SK-N-MC (cell line): ENCODE measurements around the gene GRIP1.

Experiments used
- EZH2 ChIP-seq: fragments of 200-600 bp; sonication (generic); IDR thresholded peaks from one replicate; pipeline ENCODE4 v1.6.1; 2017; ENCODE audit warnings: antibody characterized with exemption
- FOXP2 ChIP-seq: optimal IDR thresholded peaks from 2 replicates; pipeline ENCODE3; 2011; ENCODE audit warnings: mild to moderate bottlenecking, moderate library complexity; ENCODE audit not compliant: insufficient read depth; ENCODE audit errors: extremely low read length, control extremely low read depth
- POLR2AphosphoS5 ChIP-seq: IDR thresholded peaks from 2 replicates; pipeline ENCODE4 v1.6.1; 2012; ENCODE audit warnings: mild to moderate bottlenecking, low read depth, low read length, borderline replicate concordance

GRCh38 chr12:66716522-66716921 is 37.6 kb upstream of the GRIP1 start:
- TF ChIP-seq FOXP2 (no peak), POLR2AphosphoS5 (no peak), EZH2 (no peak)
